HG03460 (cell line): ENCODE data around the gene DIDO1.
"Not testable (repeated sequence)": the region's sequence is repeated elsewhere in the genome, so short reads cannot be mapped to it uniquely, and the experiment has no call there.

Experiments
- ATAC-seq: cut with Tn5 transposase; IDR thresholded peaks from one replicate; pipeline ENCODE4 v1.9.1; 2021; ENCODE audit not compliant: unreplicated experiment

Gene DIDO1

DNA sequence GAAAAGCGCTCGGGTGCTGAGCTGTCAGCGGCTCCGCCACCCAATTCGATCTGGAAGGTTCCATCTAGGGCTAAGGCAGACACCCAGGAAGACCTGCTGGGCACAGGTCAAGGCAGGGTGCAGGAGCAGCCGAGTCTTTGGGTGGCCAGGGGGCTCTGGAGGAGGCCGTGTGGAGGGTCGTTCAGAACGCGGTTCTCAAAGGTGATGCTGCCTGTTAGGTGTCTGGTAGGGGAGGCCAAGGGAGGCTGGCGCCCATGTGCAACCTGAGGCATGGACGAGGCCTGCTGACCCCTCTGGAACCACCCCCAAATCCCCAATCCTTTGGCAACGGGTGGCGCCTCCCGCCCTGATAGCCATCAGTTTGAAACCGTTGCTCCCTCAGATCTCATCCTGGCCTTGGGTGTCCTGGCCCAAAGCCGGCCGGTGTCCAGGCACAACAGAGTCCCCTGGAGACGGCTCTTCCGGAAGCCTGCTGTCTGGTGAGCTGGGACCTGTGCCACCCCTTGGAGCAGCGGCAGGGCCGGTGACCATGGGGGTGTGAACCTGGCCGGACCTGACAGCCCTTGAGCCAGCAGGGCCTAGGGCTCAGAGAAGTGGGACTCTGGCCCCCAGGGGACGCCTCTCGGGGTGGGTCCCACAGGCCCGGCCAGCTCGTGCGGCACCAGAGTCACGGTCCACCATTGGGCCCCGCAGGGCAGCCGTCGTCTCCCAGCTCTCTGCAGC, 36.7 kb upstream of the DIDO1 start:
- no peak for ATAC-seq

- ATAC-seq = no peak
Observed at GRCh38 chr20:62962221-62962879, 36.0 kb upstream of the DIDO1 start.

DNA sequence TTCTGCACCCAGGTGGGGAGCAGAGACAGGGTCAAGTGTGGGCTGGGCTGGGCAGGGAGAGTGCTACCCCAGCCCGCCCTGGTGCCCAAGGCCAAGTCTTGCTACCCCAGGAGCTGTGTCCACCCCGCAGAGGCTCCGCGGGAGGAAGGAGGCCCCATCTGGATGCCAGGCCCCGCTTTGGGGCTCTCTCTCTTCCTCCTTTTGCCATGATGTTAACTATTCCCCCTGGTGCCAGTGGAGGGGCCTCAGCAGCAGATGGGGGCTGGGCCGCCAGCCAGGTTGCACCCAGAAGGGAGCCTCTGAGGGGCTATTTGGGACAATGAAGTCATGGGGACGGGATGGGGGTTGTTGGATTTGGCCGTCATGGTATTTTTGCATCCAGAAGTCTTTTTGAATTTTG, 35.5 kb upstream of the DIDO1 start:
- ATAC-seq = no peak

DNA sequence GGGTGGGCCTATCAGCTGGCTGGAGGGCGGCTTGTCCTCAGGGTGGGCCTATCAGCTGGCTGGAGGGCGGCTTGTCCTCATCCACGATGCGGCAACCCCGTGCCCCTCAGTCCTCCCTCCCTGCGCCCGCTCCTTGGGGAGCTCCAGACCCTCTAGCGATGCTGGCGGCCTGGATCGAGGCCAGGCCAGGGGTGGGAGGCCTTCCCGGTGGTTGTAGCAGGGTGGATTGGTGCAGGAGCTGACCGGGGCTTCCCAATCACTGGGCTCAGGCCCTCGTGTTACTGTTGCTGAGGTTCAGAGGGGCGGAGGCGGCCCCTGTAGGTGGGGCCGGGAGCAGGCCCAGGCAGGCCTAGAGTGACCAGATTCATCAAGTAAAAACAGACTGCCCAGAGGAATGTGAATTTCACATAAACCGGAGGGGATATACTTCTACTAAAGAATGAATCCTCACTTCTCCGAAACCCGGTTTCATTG, 35.0 kb upstream of the DIDO1 start:
- ATAC-seq = no peak

DNA sequence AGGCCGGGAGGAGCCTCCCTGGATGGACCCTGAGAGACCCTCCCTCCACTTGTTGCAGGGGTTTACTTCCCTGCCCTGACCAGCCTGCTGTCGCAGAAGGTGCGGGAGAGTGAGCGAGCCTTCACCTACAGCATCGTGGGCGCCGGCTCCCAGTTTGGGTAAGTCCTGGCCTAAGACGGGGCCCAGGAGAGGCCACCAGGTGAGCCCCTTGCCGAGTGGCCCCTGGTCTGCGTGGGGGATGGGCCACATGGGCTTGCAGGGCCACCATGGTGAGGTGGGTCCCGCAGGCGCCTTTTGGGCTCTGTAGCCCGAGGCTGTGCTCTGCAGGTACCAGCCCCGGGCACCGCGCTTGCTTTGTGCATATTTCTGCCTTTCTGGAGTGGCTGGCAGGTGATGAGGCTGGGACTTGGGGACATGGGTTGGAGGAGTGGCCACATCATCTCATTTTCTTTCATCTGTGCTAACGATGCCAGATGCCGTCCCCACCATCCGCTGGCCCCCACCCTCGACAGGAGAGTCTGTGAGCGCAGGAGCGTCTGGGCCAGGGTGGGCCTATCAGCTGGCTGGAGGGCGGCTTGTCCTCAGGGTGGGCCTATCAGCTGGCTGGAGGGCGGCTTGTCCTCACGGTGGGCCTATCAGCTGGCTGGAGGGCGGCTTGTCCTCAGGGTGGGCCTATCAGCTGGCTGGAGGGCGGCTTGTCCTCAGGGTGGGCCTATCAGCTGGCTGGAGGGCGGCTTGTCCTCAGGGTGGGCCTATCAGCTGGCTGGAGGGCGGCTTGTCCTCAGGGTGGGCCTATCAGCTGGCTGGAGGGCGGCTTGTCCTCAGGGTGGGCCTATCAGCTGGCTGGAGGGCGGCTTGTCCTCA, 34.4 kb upstream of the DIDO1 start:
- ATAC-seq = not testable (repeated sequence)

- no peak for ATAC-seq
Observed at GRCh38 chr20:62959998-62960436, 33.7 kb upstream of the DIDO1 start.

GRCh38 chr20:62959101-62959971, 33.0 kb upstream of the DIDO1 start:
- no peak for ATAC-seq

DNA sequence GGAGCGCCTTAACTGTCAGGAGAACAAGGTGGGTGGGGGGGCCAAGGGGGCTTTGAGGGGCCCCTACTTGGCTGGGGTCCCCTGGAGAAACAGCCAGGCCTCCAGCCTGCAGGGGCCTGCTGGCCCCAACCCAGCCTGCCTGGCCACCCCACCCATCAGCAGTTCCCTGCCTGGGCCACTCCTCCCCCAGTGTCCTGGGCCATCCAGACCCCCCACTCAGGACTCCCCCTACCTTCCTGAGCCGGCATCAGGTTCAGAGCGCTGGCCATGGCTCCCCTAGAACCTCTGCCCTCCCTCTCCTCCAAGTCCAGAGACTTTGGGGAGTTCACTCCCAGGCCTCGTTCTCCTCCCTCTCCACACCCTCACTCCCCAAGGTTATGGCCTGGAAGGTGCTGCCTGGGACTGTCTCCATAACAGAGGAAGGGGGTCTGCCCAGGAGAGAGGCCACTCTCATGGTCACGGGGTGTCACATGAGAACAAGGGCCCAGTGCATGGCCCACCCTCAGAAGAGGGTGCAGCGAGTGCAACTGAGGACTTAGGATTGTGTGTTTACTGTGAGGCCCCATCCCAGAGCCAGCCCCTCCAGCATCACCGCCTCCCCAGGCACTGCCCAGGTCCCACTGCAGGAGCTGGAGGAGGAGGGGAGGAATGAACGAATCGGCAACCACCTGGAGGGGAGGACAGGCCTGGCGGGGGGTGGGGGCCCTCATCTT, 32.2 kb upstream of the DIDO1 start:
- no peak for ATAC-seq

DNA sequence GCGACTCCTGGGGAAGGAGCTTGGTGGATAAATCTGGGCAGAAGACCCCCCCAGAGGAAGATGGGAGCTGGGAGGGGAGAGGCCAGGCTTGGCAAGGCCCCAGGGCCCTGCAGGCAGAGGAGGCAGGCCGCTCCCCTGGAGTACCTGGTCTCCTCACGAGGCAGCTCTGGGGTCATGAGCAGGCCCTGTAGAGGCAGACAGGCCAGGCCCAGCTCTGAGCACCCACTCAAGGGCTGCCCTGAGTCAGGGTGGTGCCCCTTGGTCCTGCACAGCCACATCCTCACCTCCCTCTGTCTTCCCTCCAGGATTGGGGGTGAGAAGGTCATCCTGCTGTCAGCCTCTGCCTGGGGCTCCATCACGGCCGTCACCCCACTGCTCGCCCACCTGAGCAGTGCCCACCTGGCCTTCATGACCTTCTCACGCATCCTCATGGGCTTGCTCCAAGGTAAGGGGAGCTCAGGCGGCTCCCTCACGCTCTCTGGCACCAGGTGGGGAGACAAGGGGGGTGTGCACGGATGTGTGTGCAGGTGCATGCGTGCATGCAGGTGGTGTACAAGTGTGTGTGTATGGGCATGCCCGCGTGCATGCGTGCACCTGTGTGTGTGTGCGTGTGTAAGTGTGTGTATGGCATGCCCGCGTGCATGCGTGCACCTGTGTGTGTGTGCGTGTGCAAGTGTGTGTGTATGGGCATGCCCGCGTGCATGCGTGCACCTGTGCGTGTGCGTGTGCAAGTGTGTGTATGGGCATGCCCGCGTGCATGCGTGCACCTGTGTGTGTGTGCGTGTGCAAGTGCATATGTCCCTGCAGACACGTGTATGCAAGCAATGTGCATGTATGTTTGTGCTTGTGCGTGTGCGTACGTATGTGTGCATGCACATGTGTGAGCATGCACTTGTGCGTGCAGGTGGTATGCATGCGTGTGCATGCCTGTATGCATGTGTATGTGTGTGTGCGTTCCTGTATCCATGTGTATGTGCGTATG, 31.1 kb upstream of the DIDO1 start:
- ATAC-seq = no peak

DNA sequence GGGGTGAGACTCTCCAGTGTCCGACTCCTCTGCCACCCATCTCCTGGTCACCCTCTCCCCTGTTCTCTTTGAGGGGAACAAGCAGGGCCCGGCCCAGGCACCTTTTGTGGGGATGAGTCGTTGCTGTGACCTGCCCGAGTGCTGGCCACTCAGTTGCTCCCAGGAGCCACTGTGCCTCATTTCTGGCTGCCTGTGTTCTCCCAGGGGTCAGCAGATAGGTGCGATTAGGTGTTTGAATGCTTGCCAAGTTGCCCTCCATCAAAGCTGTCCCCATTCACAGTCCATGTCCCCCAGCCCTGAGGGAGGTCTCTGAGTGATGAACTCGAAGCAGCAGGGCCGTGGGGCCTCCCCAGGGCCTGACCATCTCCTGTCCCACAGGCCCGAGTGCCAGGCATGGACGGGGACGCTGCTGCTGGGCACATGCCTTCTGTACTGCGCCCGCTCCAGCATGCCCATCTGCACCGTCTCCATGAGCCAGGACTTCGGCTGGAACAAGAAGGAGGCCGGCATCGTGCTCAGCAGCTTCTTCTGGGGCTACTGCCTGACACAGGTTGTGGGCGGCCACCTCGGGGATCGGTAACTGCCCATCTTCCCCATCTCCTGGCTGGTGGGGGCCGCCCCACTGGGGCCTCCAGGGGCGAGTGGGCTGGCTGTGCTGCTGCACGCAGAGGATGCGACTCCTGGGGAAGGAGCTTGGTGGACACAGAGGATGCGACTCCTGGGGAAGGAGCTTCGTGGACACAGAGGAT, 30.3 kb upstream of the DIDO1 start:
- ATAC-seq = no peak

GRCh38 chr20:62955519-62956386, 29.4 kb upstream of the DIDO1 start:
- no peak for ATAC-seq

DNA sequence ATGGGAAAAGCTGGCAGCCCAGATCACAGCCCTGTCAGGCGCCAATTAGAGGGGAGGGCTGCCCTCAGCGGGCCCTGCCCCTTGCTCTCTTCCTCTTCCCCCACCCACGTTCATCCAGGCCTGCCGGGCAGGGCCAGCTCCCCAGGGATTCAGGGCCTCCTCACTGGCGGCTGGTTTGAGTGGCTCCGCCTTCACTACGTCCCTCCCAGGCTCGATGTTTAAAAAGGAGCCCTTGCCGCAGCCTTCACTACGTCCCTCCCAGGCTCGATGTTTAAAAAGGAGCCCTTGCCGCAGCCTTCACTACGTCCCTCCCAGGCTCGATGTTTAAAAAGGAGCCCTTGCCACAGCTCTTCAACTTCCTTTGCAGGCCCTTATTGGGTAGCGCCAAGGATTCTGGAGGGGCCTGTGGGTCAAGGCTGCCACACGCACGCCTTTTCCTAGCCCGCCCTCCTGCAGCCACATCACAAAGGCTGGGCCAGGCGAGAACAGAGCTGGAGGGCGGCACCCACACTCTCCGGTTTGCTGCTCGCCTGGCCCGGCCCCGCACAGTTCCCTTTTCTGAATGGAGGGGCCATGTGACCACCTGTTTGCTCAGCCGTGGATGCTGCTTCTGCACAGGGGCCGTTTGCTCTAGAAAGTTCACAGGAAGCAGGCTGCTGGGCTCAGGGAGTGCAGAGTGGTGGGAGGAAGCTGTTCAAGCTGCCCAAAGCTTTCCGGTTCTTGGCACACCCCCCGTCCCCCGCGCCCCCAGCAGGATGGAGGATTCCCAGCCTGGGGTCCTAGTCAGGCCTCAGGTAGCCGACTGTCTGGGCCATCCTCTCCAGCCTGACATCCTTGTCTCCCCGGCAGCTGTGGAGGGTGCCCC, 27.8 kb upstream of the DIDO1 start:
- ATAC-seq = peak; percentile 62

DNA sequence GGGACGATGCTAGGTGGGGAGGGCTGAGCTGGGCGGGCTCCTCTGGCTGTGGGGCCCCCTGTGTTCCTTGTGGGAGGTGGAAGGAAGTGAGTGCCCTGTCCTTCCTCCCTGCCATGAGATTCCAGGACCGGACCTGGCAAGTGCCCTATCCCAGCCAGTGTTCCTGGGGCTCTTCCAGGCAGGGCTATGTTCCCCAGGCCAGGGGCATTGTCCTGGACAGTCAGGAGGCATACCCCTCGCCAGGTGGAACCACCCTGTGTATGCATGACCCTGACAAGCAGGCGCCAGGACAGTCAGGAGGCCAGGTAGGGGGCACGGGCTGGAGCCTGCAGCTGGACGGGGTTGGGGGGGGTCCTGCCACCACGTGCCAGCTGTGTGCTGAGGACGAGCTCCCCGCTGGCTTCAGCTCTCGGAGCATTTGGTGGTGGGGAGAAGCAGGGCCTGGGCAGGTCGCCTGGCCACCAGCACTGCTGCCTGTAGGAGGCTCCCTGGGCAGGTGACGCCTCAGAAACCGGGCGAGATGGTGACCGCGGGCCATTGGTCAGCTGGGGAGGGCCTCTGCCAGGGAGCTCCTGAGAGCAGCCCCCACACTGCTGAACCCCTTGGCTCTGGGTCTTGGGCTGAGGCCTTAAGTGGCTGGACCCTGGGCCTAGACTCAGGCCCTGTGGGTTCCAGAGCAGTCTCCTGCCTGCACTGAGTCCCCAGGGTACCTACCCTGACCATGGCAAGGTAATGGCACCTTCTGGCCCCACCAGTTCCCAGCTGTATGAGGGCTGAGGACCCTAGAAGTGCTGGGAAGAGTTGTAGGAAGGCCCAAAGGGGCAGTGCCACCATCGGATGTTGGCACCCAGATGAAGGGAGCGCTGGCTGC, 26.9 kb upstream of the DIDO1 start:
- ATAC-seq = no peak

- peak; percentile 47 for ATAC-seq
Observed at GRCh38 chr20:62952373-62952967, 26.2 kb upstream of the DIDO1 start, which contains the start of gene SLC17A9. TSS of gene SLC17A9 (plus strand) at chr20:62952709. CDS start at chr20:62952831, 122 bp downstream.

- no peak for ATAC-seq
Observed at GRCh38 chr20:62951896-62952372, 25.6 kb upstream of the DIDO1 start.
